Hematopoietic multipotent progenitor cell treated with erythropoietin and hydrocortisone succinate and interleukin-3 and kit ligand, for 4 days (in vitro differentiated cells): ENCODE results near the gene ZNF664.

Source experiments
- DNase-seq: peaks from one replicate; pipeline ENCODE4 v3.0.0-alpha.2; 2015

ZNF664 gene

DNA sequence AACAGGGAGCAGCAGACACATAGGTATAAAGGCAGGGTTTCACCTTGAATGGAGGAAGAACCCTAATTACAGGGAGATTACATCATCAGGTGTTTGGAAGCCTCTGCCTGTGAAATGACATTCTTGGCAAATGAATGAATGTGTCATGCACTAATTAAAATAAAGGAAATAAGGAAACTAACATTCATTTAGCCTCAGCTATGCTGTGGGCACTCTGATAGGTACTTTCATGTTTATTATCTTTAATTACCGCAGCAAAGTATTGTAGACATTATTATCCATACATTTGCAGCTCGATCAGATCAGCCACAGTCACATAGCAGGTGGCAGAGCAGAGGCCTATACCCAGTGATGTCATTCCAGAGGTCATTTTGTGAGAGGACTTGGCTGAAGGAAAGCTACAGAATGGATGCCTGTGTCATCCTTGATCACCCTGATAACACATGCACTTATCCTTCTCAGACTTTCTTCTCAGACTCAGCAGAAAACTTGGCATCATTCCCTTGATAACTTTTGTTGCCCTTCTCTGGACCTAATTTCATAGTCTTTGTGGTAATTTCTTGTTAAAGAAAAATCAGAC, 18.4 kb downstream of the ZNF664 start:
- no peak for DNase-seq

DNA sequence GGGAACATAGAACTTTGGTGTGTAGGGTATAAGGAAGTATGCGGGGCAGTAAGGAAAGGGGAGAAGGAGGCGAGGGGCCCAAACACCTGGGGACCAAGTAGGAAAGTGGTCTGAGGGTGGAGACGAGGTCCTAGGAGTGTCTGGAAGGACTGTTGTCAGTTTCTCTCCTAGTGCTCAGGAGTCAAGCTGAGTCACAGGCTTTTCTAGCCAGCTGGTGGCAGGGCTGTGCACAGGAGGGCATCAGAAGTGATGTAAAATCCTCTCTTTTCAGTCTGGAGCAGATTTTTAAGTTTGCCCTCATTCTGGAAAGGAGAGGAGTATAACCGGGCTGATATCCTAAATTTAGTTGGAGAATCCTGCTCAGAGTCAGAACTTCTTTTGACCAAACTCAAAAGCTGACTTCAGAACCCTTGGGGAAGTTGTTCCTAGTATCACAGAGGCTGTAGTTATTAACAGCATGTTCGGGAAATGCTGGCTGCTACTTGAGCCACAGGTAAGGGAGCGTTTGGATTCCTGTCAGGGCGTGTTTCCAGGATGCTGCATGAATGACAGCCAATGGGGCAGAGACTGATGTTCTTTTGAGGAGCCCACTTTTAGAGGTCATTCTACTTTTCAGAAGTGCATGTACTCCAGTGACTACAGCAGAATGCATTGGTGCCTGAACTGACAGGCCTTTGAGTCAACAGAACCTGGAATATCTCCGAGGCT, 19.3 kb downstream of the ZNF664 start:
- no peak for DNase-seq

- DNase-seq: no peak
Observed at GRCh38 chr12:123995023-123995748, 22.2 kb downstream of the ZNF664 start.

- no peak for DNase-seq
Observed at GRCh38 chr12:123996581-123996980, 23.6 kb downstream of the ZNF664 start.

DNA sequence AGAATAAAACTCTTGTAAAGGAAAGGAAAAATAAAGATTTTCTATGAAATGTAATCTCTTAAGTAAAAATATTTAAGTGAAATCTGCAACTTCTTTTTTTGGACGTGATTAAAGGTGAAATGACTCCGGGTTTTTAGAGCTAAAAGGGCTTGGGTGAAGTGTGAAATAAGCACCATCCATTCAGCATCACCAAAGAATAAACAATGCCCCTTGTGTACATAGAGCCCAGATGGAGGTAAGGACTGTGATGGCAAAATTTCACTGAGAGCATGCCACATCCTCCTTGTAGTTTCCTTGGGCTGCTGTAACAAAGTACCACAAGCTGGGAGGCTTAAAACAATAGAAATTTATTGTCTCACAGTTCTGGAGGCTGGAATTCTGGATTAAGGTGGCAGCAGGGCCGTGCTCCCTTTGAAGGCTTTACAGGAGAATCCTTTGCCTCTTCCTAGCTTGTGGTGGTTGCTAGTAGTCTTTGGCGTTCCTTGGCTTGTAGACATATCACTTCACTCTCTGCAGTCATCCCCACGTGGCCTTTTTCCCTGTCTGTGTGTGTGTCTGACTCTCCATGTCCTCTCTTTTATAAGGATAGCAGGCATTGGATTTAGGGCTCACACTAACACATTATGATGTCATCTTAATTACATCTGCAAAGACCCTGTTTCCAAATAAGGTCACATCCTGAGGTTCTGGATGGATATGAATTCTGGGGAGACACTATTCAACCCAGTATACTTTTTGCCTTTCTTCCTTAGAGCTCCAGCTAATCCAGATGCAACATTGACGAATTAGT, 24.2 kb downstream of the ZNF664 start:
- no peak for DNase-seq

DNA sequence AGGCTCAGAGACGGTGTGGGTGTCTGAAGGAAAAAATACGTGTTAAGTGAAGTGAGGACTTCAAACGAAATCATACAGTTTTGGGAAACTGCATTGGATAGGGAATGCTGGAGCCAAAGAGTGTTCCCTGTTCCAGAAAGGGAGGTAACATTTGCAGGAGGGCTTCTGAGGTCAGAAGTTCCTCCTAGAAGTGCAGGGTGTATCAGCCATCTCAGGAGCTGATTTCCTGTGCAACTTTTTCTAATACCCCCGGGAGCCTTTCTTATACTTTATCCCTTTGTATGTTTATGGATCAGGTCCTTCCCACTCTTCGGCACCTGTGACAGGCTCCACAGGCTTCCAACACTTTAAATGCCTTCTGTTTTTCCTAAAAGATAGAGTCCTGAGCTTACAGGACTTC, 24.9 kb downstream of the ZNF664 start:
- DNase-seq: no peak

DNA sequence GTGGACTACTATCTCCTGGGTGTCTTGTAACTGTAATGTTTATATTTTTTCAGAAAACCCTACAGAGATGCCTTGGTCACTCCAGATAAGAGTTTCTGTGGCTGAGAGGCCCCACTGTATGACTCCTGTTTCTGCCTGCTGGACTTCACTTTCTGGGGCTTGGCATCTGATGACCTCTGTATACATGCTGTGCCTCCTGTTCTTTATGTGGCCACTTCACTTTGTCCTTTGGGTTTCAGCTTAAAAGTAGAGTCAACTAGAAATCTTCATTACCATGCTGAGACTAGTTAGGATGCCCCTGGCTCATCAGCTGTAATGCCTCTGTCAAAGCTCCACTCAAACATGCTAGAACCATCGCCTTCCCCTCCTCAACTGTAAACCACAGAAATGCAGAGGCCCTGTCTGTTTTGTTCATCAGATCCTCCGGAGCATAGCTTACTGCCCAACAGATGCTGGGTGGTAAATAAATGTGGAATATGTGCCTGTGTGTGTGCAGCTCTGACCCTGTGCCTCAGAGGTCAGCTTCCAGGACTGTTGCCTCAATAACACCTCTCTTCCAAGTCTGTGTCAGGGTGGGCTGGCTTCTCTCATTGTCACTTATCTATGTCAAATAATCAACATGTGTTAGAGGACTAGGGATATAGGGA, 25.5 kb downstream of the ZNF664 start:
- peak; percentile 45 for DNase-seq

DNA sequence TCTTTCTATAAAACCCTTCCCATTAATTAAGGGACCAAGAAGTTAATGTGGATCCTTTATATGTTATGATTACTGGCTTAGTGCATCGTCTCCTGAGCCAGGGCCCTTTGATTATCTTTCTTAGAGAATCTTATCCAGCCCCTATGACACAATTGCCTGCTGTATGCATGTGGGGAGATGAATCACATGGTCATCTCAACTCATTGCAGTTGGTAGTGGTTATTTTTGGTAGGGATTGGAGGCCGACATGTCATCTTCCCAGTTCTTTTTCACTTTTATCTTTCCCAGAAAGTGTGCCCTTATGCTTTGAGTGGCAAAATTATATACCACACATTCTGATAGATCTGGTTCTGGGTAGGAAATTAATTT, 26.0 kb downstream of the ZNF664 start:
- peak; percentile 32 for DNase-seq

- no peak for DNase-seq
Observed at GRCh38 chr12:124000111-124000510, 27.1 kb downstream of the ZNF664 start.

DNA sequence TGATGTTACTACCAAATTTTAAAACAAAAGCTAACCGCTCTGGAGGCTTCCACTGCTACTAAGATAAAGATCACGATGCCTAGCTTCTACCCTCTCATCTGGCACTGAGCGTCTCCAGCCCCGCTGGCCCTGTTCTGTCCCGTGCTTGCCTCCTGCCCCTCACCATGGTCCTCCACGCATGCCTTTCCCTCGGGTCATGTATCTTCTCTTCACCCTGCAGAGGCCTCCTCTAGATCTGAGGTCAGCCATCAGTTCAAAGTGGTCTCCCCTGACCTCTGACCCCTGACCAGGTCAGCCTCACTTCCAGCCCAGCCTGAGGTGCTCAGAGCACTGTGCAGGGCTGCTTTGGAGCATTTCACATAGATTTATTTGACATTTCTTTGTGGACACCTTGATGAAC, 28.3 kb downstream of the ZNF664 start:
- DNase-seq: no peak

- DNase-seq: no peak
Observed at GRCh38 chr12:124002021-124002644, 29.1 kb downstream of the ZNF664 start.

DNA sequence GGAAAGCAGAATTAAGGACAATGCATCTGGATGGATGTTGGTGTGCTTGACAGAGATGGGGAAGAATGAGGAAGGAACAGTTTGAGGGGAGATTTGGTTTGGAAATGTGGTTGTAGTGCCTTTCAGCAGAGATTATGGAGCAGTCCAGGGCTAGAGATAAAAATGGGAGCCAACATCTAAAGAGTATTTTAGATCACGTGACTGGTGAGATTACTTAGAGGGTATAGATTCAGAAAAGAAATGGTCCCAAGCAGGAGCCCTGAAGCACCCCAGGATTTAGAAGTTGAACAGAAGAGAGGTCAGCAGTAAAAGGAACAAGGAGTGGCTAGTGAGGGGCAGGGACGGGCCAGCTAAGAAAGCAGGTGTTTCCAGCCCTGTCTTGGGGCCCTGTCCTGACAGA, 29.6 kb downstream of the ZNF664 start:
- DNase-seq: no peak

GRCh38 chr12:124004233-124004875, 31.3 kb downstream of the ZNF664 start:
- no peak for DNase-seq

- DNase-seq: peak; percentile 72
Observed at GRCh38 chr12:124006085-124006845, 33.2 kb downstream of the ZNF664 start.

DNA sequence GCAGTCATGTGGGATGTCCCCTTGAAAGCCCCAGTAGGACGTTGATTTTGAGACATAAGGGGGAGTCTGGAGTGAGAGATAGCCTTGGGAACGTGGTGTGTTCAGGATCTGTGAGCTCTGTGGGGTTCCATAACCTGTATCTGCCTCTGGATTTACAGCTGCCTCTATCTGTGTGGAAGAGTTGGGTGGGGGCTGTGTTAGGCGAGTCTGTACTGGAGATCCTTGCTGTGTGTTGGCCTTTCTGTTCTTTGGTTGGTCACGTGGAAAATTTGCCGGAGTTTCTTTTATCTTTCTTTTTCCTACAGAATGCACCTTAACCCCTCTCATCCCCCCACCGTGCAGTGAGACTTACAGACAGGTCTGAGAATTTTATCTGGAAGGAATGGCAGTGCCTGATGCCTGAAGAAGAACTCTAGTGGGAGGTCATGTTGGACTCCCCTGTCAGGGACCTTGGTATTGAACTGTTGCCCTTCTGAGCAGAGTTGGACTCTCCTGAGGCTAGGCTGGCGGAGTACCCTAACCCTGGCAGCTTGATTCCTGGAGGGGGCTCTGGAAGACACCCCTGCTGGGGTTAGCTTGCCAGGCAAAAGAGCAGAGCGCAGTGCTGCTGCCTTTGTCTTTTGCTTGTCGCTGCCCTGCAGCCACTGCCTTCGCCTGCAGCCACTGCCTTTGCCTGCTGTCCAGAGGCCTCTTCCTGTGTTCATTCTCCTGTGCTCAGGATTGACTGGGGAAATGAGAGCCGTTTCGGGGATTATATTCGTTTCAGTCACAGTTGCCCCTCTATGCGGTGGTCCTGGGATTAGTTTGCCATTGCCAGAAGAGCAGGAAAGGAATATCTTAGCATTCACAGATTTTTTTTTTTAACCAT, 34.1 kb downstream of the ZNF664 start:
- DNase-seq: no peak

- DNase-seq: peak; percentile 53
Observed at GRCh38 chr12:124007826-124008570, 35.0 kb downstream of the ZNF664 start.

GRCh38 chr12:124008595-124008994, 35.6 kb downstream of the ZNF664 start:
- DNase-seq: no peak

- DNase-seq: no peak
Observed at GRCh38 chr12:124009781-124010180, 36.8 kb downstream of the ZNF664 start.

DNA sequence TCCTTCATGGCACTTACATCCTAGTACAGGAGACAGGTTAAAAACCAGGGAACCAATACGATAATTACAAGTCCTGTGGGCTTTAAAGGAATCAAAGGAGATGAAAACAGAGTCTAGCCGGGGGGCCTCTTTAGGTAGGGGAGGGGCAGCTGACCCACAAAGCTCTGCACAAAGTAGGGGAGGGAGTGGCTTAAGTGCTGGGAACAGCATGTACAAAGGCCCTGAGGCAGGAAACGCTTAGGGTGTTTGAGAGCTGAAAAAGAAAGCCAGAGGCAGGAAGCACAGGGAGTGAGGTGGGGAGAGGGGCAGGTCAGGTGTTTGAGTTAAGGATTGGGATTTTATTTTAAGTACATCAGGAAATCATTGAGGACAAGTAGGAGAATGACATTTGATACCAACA, 37.7 kb downstream of the ZNF664 start:
- DNase-seq: no peak
